ENCODE data around the gene CATSPER2. TPM values are rescaled to one million over a fixed set of nuclear protein-coding genes. Genes with fewer than 3 reads are reported as not detected.
"Not testable (repeated sequence)": the region's sequence is repeated elsewhere in the genome, so short reads cannot be mapped to it uniquely, and the experiment has no call there.

Gene CATSPER2
- total RNA-seq, 4 donors from 2014 or later: 0.66 to 2.8 (median 1.4) TPM

GRCh38 chr15:43592841-43593240 lies 55.8 kb downstream of the CATSPER2 start:
- DNase-seq (ENCODE audit: extremely low spot score); H3K36me3 ChIP-seq; H3K9me3 ChIP-seq; H3K27ac ChIP-seq (replicated peaks in 1 of 4); H3K4me1 ChIP-seq; intact Hi-C loops (cut with DNase I); H3K27me3 ChIP-seq; H3K4me3 ChIP-seq: not testable (repeated sequence)
- no CpG with 5 or more reads among the region's 8 CpGs for WGBS

GRCh38 chr15:43589778-43590466 lies 58.7 kb downstream of the CATSPER2 start, which contains the start of gene PPIP5K1:
Gene PPIP5K1 (minus strand): TSS chr15:43590208. CDS start chr15:43584504, 5,704 bp downstream.
- H3K27ac ChIP-seq (replicated peaks in 1 of 4); DNase-seq (ENCODE audit: extremely low spot score); intact Hi-C loops (cut with DNase I); H3K27me3 ChIP-seq; H3K9me3 ChIP-seq; H3K36me3 ChIP-seq; H3K4me1 ChIP-seq; H3K4me3 ChIP-seq: not testable (repeated sequence)
- WGBS: no CpG with 5 or more reads among the region's 54 CpGs

Small RNA genes lying within 50 kb of the gene (small RNA-seq; reads per million reads assigned to genes)
- gene PDIA3P2: 0 reads per million in 3 donors
- 0 reads per million in 3 donors for gene RNU6-554P
- gene RNU6-610P: 0 reads per million in 3 donors

Other genes starting within 250 kb of the CATSPER2 start
- gene TP53BP1, start 155.7 kb downstream of the CATSPER2 start, total RNA-seq: 10 to 100 TPM; 24.7 to 29.9 (median 27.0) TPM
- 10 to 100 TPM; 30.0 to 59.5 (median 37.4) TPM for gene MAP1A, start 131.2 kb downstream of the CATSPER2 start, total RNA-seq
- gene PPIP5K1, start 58.6 kb downstream of the CATSPER2 start, total RNA-seq: 10 to 100 TPM in 3 of 4 donors, 1 to 10 TPM in 1; 9.8 to 73.4 (median 23.3) TPM
- gene CKMT1B, start 54.8 kb downstream of the CATSPER2 start, total RNA-seq: 1 to 10 TPM in 2 of 4 donors, under 1 TPM in 2; 0.13 to 2.2 (median 0.87) TPM
- gene STRC, start 30.0 kb downstream of the CATSPER2 start, total RNA-seq: under 1 TPM in 2 of 4 donors, not detected in 2; under 0.01 to 0.06 TPM
- under 1 TPM in 1 of 4 donors, not detected in 3; 0.17 TPM for gene CKMT1A, start 45.0 kb upstream of the CATSPER2 start, total RNA-seq
- gene PDIA3, start 97.6 kb upstream of the CATSPER2 start, total RNA-seq: 100 to 1,000 TPM in 2 of 4 donors, 10 to 100 TPM in 2; 70.6 to 256 (median 101) TPM
- gene ELL3, start 128.1 kb upstream of the CATSPER2 start, total RNA-seq: 1 to 10 TPM; 3.0 to 7.7 (median 4.1) TPM
- gene SERF2, start 143.5 kb upstream of the CATSPER2 start, total RNA-seq: 100 to 1,000 TPM; 625 to 874 (median 721) TPM
- not detected for gene SERINC4, start 151.4 kb upstream of the CATSPER2 start, total RNA-seq
- gene HYPK, start 151.8 kb upstream of the CATSPER2 start, total RNA-seq: 10 to 100 TPM in 1 of 4 donors, 1 to 10 TPM in 3; 4.8 to 12.0 (median 9.4) TPM
- gene MFAP1, start 175.8 kb upstream of the CATSPER2 start, total RNA-seq: 10 to 100 TPM; 18.6 to 21.3 (median 19.7) TPM
- gene WDR76, start 178.2 kb upstream of the CATSPER2 start, total RNA-seq: 10 to 100 TPM in 2 of 4 donors, 1 to 10 TPM in 2; 5.1 to 12.0 (median 8.2) TPM

Measured in esophagus muscularis mucosa (tissue), 4 donors.